OCI-LY3 (cell line): Measurements from ENCODE around the gene FAM3A.

Experiments used
- H2AFZ ChIP-seq: fragments of 200-600, 300-600 bp; shearing (Covaris generic); 2 replicates; pipeline ENCODE4 v1.6.0; 2014; ENCODE audit warnings: antibody characterized with exemption, low read depth, low read length
- H3K27ac ChIP-seq: fragments of 200-600, 300-600 bp; sonication (generic); 2 replicates; pipeline ENCODE4 v1.5.1; 2014; ENCODE audit warnings: mild to moderate bottlenecking, low read length, moderate library complexity, mixed read lengths
- H3K27me3 ChIP-seq: fragments of 200-600, 300-600 bp; sonication (generic); 2 replicates; pipeline ENCODE4 v1.6.1; 2014; ENCODE audit warnings: low read depth, low read length, mixed read lengths
- H3K36me3 ChIP-seq: fragments of 200-600, 300-600 bp; sonication (generic); replicated peaks from 2 replicates; pipeline ENCODE3; 2014; ENCODE audit warnings: low read depth, low read length, mixed read lengths
- H3K4me1 ChIP-seq: fragments of 300-600, 200-600 bp; sonication (generic); 2 replicates; pipeline ENCODE4 v1.6.1; 2014; ENCODE audit warnings: low read length, mixed read lengths
- H3K4me2 ChIP-seq: fragments of 200-600, 300-600 bp; sonication (generic); 2 replicates; pipeline ENCODE4 v1.6.1; 2014; ENCODE audit warnings: low read length, mixed read lengths
- H3K4me3 ChIP-seq: fragments of 300-600, 200-600 bp; sonication (generic); 2 replicates; pipeline ENCODE4 v1.5.1; 2014; ENCODE audit warnings: antibody characterized with exemption, mild to moderate bottlenecking, low read length, moderate library complexity
- H3K79me2 ChIP-seq: fragments of 300-600, 200-600 bp; shearing (Covaris generic); 2 replicates; pipeline ENCODE4 v1.6.1; 2014; ENCODE audit warnings: mild to moderate bottlenecking, low read length, mixed read lengths
- H3K9ac ChIP-seq: fragments of 300-600, 200-600 bp; shearing (Covaris generic); 2 replicates; pipeline ENCODE4 v1.6.0; 2014; ENCODE audit warnings: mild to moderate bottlenecking, low read length, moderate library complexity
- H3K9me3 ChIP-seq: fragments of 200-600, 300-600 bp; shearing (Covaris generic); 2 replicates; pipeline ENCODE4 v1.6.1; 2014; ENCODE audit warnings: low read length, mixed read lengths; ENCODE audit not compliant: insufficient read depth
- H4K20me1 ChIP-seq: fragments of 200-600, 300-600 bp; sonication (generic); 2 replicates; pipeline ENCODE4 v1.6.1; 2016; ENCODE audit warnings: low read length, mixed read lengths; ENCODE audit not compliant: insufficient read depth
- CTCF ChIP-seq: fragments of 200-600, 300-600 bp; sonication (generic); IDR thresholded peaks from 2 replicates; pipeline ENCODE4 v1.5.1; 2014; ENCODE audit warnings: antibody characterized with exemption, low read length, low read depth
- EZH2phosphoT487 ChIP-seq: fragments of 200-600 bp; shearing (Covaris generic); IDR thresholded peaks from 2 replicates; pipeline ENCODE4 v1.6.1; 2018; ENCODE audit warnings: antibody characterized with exemption, mixed run types, low read depth

The FAM3A gene

GRCh38 chrX:154494715-154495114 is 21.3 kb downstream of the FAM3A start:
- Histone ChIP-seq H3K27me3 (no peaks in the 10 kb centered on the region), H3K4me3 (no peak overlapping the region), H2AFZ (no peak overlapping the region), H3K4me2 (no peak overlapping the region), H3K4me1 (peaks cover 16% of the 10 kb centered on the region), H3K9me3 (no peaks in the 10 kb centered on the region), H4K20me1 (no peaks in the 10 kb centered on the region), H3K36me3 (no peaks in the 10 kb centered on the region), H3K27ac (no peak overlapping the region), H3K79me2 (no peaks in the 10 kb centered on the region), H3K9ac (no peak overlapping the region)
- TF ChIP-seq EZH2phosphoT487 (no peak), CTCF (no peak)

- Histone ChIP-seq H3K27ac (peak within 1 kb of the TSS; percentile 62), H3K4me2 (peak within 1 kb of the TSS; percentile 96), H3K4me1 (peaks cover 13% of the 10 kb centered on the region), H3K79me2 (peaks cover 8% of the 10 kb centered on the region), H2AFZ (peak within 1 kb of the TSS; percentile 53; the same call in 1 of the 2 replicates), H3K9me3 (no peaks in the 10 kb centered on the region), H4K20me1 (no peaks in the 10 kb centered on the region), H3K36me3 (peaks cover 3% of the 10 kb centered on the region), H3K27me3 (no peaks in the 10 kb centered on the region), H3K4me3 (peak within 1 kb of the TSS; percentile 97), H3K9ac (peak within 1 kb of the TSS; percentile 91)
- TF ChIP-seq EZH2phosphoT487 (no peak), CTCF (peak; percentile 26; the same call in 1 of the 2 replicates)
These were observed 25.5 kb downstream of the FAM3A start, which contains the start of gene SLC10A3 for GRCh38 chrX:154490414-154491083. Gene SLC10A3, minus strand, starts transcription at chrX:154490629. Its CDS starts 1,689 bp downstream, at chrX:154488940.

GRCh38 chrX:154490021-154490413 is 26.0 kb downstream of the FAM3A start:
- Histone ChIP-seq H3K79me2 (peaks cover 14% of the 10 kb centered on the region), H3K9me3 (no peaks in the 10 kb centered on the region), H3K27me3 (no peaks in the 10 kb centered on the region), H3K36me3 (peaks cover 9% of the 10 kb centered on the region), H3K27ac (peak overlapping the region; percentile 52), H2AFZ (no peak overlapping the region), H3K4me1 (peaks cover 18% of the 10 kb centered on the region), H3K4me3 (peak overlapping the region; percentile 97), H3K9ac (peak overlapping the region; percentile 91), H4K20me1 (no peaks in the 10 kb centered on the region), H3K4me2 (peak overlapping the region; percentile 96)
- no peak for TF ChIP-seq EZH2phosphoT487

DNA sequence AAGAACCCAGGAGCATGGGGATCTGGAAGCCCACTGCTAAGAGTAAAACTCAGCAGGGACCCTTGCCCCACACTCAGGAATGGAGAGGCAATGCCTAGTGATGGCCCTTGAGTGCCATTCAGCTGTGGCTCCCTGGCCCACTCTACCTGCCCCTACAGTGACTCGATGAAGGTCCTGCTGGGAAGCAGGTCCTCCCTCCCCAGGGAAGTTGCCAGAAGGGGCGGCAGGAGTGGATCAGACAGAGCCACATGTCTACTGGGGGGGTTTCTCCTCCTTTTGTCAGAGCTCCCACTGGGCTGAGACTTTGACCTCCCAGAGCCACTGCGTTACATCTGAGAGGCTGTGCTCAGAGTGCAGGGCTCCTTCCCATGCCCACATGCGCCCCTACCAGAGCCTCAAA is 26.9 kb downstream of the FAM3A start:
- H2AFZ ChIP-seq: no peak overlapping the region
- no peak overlapping the region for H3K27ac ChIP-seq
- H3K79me2 ChIP-seq: peaks cover 22% of the 10 kb centered on the region
- H3K4me3 ChIP-seq: peak overlapping the region; percentile 97
- H3K4me2 ChIP-seq: peak overlapping the region; percentile 96
- H3K9ac ChIP-seq: peak overlapping the region; percentile 91; the same call in 1 of the 2 replicates
- TF ChIP-seq CTCF (no peak), EZH2phosphoT487 (no peak)
- H4K20me1 ChIP-seq: no peaks in the 10 kb centered on the region
- H3K4me1 ChIP-seq: peaks cover 18% of the 10 kb centered on the region
- no peaks in the 10 kb centered on the region for H3K27me3 ChIP-seq
- peaks cover 15% of the 10 kb centered on the region for H3K36me3 ChIP-seq
- H3K9me3 ChIP-seq: no peaks in the 10 kb centered on the region
